ENCODE measurements around the gene RHD.

- no peak for TF ChIP-seq CTCF (IDR thresholded peaks at IDR 0.05)
- TF ChIP-seq POLR2AphosphoS5 (IDR thresholded peaks at IDR 0.05) = no peak
These were observed 66.7 kb downstream of the RHD start for GRCh38 chr1:25338986-25339385.

Measured in sigmoid colon (tissue), 4 donors.